OCI-LY3 (cell line): ENCODE results near the gene KLKB1.
"Not testable (repeated sequence)": the region's sequence is repeated elsewhere in the genome, so short reads cannot be mapped to it uniquely, and the experiment has no call there.

Source experiments
- CTCF ChIP-seq: fragments of 200-600, 300-600 bp; sonication (generic); IDR thresholded peaks from 2 replicates; pipeline ENCODE4 v1.5.1; 2014; ENCODE audit warnings: antibody characterized with exemption, low read length, low read depth
- EZH2phosphoT487 ChIP-seq: fragments of 200-600 bp; shearing (Covaris generic); IDR thresholded peaks from 2 replicates; pipeline ENCODE4 v1.6.1; 2018; ENCODE audit warnings: antibody characterized with exemption, mixed run types, low read depth

- TF ChIP-seq CTCF, EZH2phosphoT487: not testable (repeated sequence)
Measured at GRCh38 chr4:186242031-186242430, 14.7 kb downstream of the KLKB1 start.
